ENCODE measurements around the gene B4GALT2. TPM values are rescaled to one million over a fixed set of nuclear protein-coding genes. Genes with fewer than 3 reads are reported as not detected.

The B4GALT2 gene
- total RNA-seq, 1 donor from 2014 or later, result 23.7 TPM

DNA sequence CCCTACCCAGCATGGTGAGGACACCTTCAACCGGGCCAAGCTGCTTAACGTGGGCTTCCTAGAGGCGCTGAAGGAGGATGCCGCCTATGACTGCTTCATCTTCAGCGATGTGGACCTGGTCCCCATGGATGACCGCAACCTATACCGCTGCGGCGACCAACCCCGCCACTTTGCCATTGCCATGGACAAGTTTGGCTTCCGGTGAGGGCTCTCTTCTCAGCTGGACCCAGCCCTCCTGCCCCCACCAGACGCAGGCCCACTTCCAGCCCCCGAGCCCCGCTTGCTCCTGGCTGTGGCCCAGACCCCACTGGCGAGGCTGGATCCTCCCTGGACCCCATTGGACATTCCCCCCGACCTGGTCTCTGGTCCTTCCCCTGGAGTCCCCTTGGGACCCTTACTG lies 5.8 kb downstream of the B4GALT2 start:
- peaks cover 9% of the 10 kb centered on the region for H4K20me1 ChIP-seq (ENCODE audit: low read depth)
- no peak for DNase-seq (ENCODE audit: low spot score)
- peaks cover 10% of the 10 kb centered on the region for H3F3A ChIP-seq (ENCODE audit: low read depth)
- no peak overlapping the region for H2AFZ ChIP-seq (replicated peaks)
- Mint-ChIP-seq H3K4me1 (peaks cover 17% of the 10 kb centered on the region), H3K36me3 (peaks cover 31% of the 10 kb centered on the region), H3K9me3 (no peaks in the 10 kb centered on the region), H3K27me3 (ENCODE audit: insufficient read depth, low read depth) (no peaks in the 10 kb centered on the region), H3K27ac (no peak overlapping the region), H3K4me3 (no peak overlapping the region)
- H3K9ac ChIP-seq, result no peak overlapping the region
- peaks cover 9% of the 10 kb centered on the region for H3K79me2 ChIP-seq (ENCODE audit: low read depth)
- H3K9me3 ChIP-seq (ENCODE audit: low read depth), result no peaks in the 10 kb centered on the region
- TF ChIP-seq EZH2phosphoT487 (IDR thresholded peaks at IDR 0.05), result no peak
- TF ChIP-seq EZH2 (IDR thresholded peaks at IDR 0.05), result no peak
- H3K27me3 ChIP-seq, result no peaks in the 10 kb centered on the region
- no peak overlapping the region for H3K4me3 ChIP-seq
- no peaks in the 10 kb centered on the region for H3K36me3 ChIP-seq
- no peak overlapping the region for H3K4me2 ChIP-seq
- peaks cover 5% of the 10 kb centered on the region for H3K4me1 ChIP-seq
- no peak overlapping the region for H3K27ac ChIP-seq

- H3K9ac ChIP-seq, result no peak overlapping the region
- no peak overlapping the region for H3K27ac ChIP-seq
- no peaks in the 10 kb centered on the region for H3K27me3 ChIP-seq
- no peak for TF ChIP-seq CTCF (IDR thresholded peaks at IDR 0.05)
- no peak for TF ChIP-seq EZH2 (IDR thresholded peaks at IDR 0.05)
- TF ChIP-seq EZH2phosphoT487 (IDR thresholded peaks at IDR 0.05), result no peak
- H3K27me3 Mint-ChIP-seq (ENCODE audit: insufficient read depth, low read depth), result no peaks in the 10 kb centered on the region
- H3K79me2 ChIP-seq (ENCODE audit: low read depth), result no peaks in the 10 kb centered on the region
- no peak overlapping the region for H3K4me3 Mint-ChIP-seq
- peaks cover 27% of the 10 kb centered on the region for H3K36me3 Mint-ChIP-seq
- no peak overlapping the region for H2AFZ ChIP-seq (replicated peaks)
- no peak overlapping the region for H3K27ac Mint-ChIP-seq
- H3K9me3 ChIP-seq (ENCODE audit: low read depth), result no peaks in the 10 kb centered on the region
- H3K9me3 Mint-ChIP-seq, result no peaks in the 10 kb centered on the region
- H4K20me1 ChIP-seq (ENCODE audit: low read depth), result peaks cover 6% of the 10 kb centered on the region
- peaks cover 8% of the 10 kb centered on the region for H3K4me1 Mint-ChIP-seq
- no peaks in the 10 kb centered on the region for H3K4me1 ChIP-seq
- no peaks in the 10 kb centered on the region for H3K36me3 ChIP-seq
- H3K4me3 ChIP-seq, result no peak overlapping the region
- H3K4me2 ChIP-seq, result no peak overlapping the region
- peaks cover 7% of the 10 kb centered on the region for H3F3A ChIP-seq (ENCODE audit: low read depth)
- no peak for DNase-seq (ENCODE audit: low spot score)
Observed at GRCh38 chr1:43985984-43986595, 7.1 kb downstream of the B4GALT2 start.

GRCh38 chr1:43986712-43987111 lies 7.7 kb downstream of the B4GALT2 start:
- no peaks in the 10 kb centered on the region for H3K9me3 Mint-ChIP-seq
- no peaks in the 10 kb centered on the region for H3K4me1 ChIP-seq
- no peaks in the 10 kb centered on the region for H3K27me3 Mint-ChIP-seq (ENCODE audit: insufficient read depth, low read depth)
- no peak overlapping the region for H3K27ac Mint-ChIP-seq
- H3F3A ChIP-seq (ENCODE audit: low read depth), result peaks cover 13% of the 10 kb centered on the region
- peaks cover 6% of the 10 kb centered on the region for H4K20me1 ChIP-seq (ENCODE audit: low read depth)
- TF ChIP-seq EZH2phosphoT487 (IDR thresholded peaks at IDR 0.05), result no peak
- TF ChIP-seq EZH2 (IDR thresholded peaks at IDR 0.05), result no peak
- H3K27ac ChIP-seq, result no peak overlapping the region
- no peak overlapping the region for H3K4me3 ChIP-seq
- H3K36me3 ChIP-seq, result no peaks in the 10 kb centered on the region
- H3K9me3 ChIP-seq (ENCODE audit: low read depth), result no peaks in the 10 kb centered on the region
- no peaks in the 10 kb centered on the region for H3K79me2 ChIP-seq (ENCODE audit: low read depth)
- H2AFZ ChIP-seq (replicated peaks), result no peak overlapping the region
- no peak for DNase-seq (ENCODE audit: low spot score)
- H3K36me3 Mint-ChIP-seq, result peaks cover 27% of the 10 kb centered on the region
- H3K9ac ChIP-seq, result no peak overlapping the region
- H3K4me2 ChIP-seq, result no peak overlapping the region
- no peaks in the 10 kb centered on the region for H3K27me3 ChIP-seq
- no peak overlapping the region for H3K4me3 Mint-ChIP-seq
- H3K4me1 Mint-ChIP-seq, result peaks cover 8% of the 10 kb centered on the region

GRCh38 chr1:43987159-43987902 lies 8.3 kb downstream of the B4GALT2 start:
- Histone ChIP-seq H3K27me3 (no peaks in the 10 kb centered on the region), H3F3A (ENCODE audit: low read depth) (peaks cover 18% of the 10 kb centered on the region), H3K9me3 (ENCODE audit: low read depth) (no peaks in the 10 kb centered on the region), H3K9ac (no peak overlapping the region), H3K4me3 (no peak overlapping the region), H3K36me3 (no peaks in the 10 kb centered on the region), H4K20me1 (ENCODE audit: low read depth) (peaks cover 6% of the 10 kb centered on the region), H3K4me2 (no peak overlapping the region), H3K79me2 (ENCODE audit: low read depth) (no peaks in the 10 kb centered on the region), H2AFZ (replicated peaks) (no peak overlapping the region), H3K4me1 (no peaks in the 10 kb centered on the region), H3K27ac (no peak overlapping the region)
- Mint-ChIP-seq H3K27me3 (ENCODE audit: insufficient read depth, low read depth) (no peaks in the 10 kb centered on the region), H3K4me1 (peaks cover 6% of the 10 kb centered on the region), H3K36me3 (peaks cover 25% of the 10 kb centered on the region), H3K27ac (no peak overlapping the region), H3K4me3 (no peak overlapping the region), H3K9me3 (no peaks in the 10 kb centered on the region)
- no peak for TF ChIP-seq CTCF (IDR thresholded peaks at IDR 0.05)
- TF ChIP-seq EZH2 (IDR thresholded peaks at IDR 0.05), result no peak
- TF ChIP-seq EZH2phosphoT487 (IDR thresholded peaks at IDR 0.05), result no peak
- DNase-seq (ENCODE audit: low spot score), result no peak
